ENCODE measurements around the gene FIGNL1. TPM values are rescaled to one million over a fixed set of nuclear protein-coding genes. Genes with fewer than 3 reads are reported as not detected.

Gene FIGNL1, protein sequence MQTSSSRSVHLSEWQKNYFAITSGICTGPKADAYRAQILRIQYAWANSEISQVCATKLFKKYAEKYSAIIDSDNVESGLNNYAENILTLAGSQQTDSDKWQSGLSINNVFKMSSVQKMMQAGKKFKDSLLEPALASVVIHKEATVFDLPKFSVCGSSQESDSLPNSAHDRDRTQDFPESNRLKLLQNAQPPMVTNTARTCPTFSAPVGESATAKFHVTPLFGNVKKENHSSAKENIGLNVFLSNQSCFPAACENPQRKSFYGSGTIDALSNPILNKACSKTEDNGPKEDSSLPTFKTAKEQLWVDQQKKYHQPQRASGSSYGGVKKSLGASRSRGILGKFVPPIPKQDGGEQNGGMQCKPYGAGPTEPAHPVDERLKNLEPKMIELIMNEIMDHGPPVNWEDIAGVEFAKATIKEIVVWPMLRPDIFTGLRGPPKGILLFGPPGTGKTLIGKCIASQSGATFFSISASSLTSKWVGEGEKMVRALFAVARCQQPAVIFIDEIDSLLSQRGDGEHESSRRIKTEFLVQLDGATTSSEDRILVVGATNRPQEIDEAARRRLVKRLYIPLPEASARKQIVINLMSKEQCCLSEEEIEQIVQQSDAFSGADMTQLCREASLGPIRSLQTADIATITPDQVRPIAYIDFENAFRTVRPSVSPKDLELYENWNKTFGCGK
- total RNA-seq (2021; fragmentation: NEBNext Ultra II Directional; extraction: Animal tissue kit (Norgen Biotek cat#: 25700)): 10 to 100 TPM in 5 of 6 experiments, 1 to 10 TPM in 1; 7.7 to 15.1 (median 12.4) TPM
- long read RNA-seq, partial matches to known transcripts: 0 of 15 reads
- long read RNA-seq, other reads (novel, unspliced or antisense): 5 of 15 reads

DNA sequence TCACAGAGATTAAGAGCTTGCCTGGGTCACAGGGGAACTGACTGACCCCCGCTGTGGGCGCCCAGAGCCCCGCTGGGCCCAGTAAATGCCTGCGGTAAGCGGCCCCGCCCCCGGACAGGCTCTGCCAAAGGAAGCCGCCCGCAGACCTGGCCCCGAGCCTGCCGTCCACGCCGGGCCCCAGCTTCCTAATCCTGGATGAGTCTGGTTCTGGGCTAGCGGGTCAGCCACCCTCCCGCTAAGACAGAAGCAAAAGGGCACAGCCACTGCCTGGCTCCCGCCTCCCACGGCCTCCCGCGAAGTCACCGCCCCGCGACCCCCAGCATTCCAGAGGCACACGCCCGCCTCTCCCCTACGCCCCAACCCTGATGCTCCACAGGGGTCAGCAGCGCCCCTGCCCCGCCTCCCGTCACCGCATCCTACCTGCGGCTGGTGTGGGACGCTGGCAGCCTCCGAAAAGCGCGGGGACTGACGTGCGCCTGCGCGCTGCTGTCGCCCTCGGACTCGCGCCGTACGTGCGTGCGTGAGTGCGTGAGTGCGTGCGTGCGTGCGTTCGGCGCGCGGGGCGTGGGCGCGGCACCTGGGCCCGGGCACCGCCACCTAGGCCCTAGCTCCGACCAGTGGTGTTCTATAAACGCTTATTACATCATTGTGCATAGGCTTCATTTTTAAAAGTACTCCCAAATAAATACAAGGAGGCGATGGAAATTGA, at the start of gene FIGNL1:
TSS of gene FIGNL1 (minus strand) at position 470 of the 709 bp plus-strand sequence. CDS start 3,063 bp downstream, outside the sequence.
- Mint-ChIP-seq H3K4me1 (ENCODE audit: low read depth) (peaks cover 37% of the 10 kb centered on the region), H3K27ac (peak within 1 kb of the TSS; percentile 86), H3K4me3 (peak within 1 kb of the TSS; percentile 90), H3K27me3 (ENCODE audit: insufficient read depth) (peaks cover 6% of the 10 kb centered on the region; the same call in 1 of the 2 replicates), H3K9me3 (no peaks in the 10 kb centered on the region), H3K36me3 (ENCODE audit: low read depth) (peaks cover 15% of the 10 kb centered on the region)
- DNase-seq: peak; percentile 41
- TF ChIP-seq, protein P1, sequence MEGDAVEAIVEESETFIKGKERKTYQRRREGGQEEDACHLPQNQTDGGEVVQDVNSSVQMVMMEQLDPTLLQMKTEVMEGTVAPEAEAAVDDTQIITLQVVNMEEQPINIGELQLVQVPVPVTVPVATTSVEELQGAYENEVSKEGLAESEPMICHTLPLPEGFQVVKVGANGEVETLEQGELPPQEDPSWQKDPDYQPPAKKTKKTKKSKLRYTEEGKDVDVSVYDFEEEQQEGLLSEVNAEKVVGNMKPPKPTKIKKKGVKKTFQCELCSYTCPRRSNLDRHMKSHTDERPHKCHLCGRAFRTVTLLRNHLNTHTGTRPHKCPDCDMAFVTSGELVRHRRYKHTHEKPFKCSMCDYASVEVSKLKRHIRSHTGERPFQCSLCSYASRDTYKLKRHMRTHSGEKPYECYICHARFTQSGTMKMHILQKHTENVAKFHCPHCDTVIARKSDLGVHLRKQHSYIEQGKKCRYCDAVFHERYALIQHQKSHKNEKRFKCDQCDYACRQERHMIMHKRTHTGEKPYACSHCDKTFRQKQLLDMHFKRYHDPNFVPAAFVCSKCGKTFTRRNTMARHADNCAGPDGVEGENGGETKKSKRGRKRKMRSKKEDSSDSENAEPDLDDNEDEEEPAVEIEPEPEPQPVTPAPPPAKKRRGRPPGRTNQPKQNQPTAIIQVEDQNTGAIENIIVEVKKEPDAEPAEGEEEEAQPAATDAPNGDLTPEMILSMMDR (IDR thresholded peaks at IDR 0.05): no peak

DNA sequence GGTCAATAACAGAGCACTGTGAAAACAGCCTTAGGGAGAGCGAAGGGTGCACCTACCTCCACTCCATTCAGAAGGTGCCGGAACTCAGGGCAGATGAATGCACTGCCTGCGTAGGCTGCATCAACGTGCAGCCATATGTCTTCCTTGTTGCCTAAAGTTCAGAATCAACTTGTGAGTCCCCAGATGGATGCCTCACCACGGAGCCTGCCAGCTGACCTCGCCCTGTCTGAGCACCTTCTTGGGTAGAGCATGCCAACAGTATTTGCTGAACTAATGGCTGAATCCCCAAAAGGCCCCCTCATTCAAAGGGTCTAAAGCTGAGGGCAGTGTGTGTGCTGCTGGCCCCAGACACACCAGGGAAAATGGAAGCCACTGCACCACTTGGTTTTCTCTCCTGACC, 48.9 kb upstream of the FIGNL1 start:
- DNase-seq: no peak
- H3K4me3 Mint-ChIP-seq: no peak overlapping the region
- TF ChIP-seq, protein P1 (IDR thresholded peaks at IDR 0.05): no peak
- no peak overlapping the region for H3K27ac Mint-ChIP-seq
- peaks cover 10% of the 10 kb centered on the region for H3K27me3 Mint-ChIP-seq (ENCODE audit: insufficient read depth)
- H3K4me1 Mint-ChIP-seq (ENCODE audit: low read depth): peaks cover 30% of the 10 kb centered on the region
- H3K36me3 Mint-ChIP-seq (ENCODE audit: low read depth): no peaks in the 10 kb centered on the region
- H3K9me3 Mint-ChIP-seq: no peaks in the 10 kb centered on the region

DNA sequence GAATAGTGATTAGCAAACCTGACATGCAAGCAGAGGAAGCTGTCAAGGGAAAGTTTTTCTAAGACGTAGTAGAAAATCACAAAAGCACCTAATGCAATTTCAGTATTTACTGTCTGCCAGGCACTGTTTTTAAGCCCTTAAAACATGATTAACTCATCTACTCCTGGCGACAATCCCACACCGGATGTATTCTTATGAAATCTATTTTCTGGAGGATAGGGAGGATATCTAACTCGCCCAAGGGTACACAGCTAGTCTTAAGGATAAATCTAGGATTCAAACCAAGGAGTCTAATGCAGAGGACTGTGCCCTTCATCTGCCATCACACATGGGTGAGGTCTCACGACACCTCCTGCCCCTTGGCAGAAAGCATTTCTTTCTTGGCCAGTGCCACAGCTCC, 47.8 kb upstream of the FIGNL1 start:
- Mint-ChIP-seq H3K9me3 (no peaks in the 10 kb centered on the region), H3K4me1 (ENCODE audit: low read depth) (peaks cover 30% of the 10 kb centered on the region), H3K4me3 (no peak overlapping the region), H3K36me3 (ENCODE audit: low read depth) (no peaks in the 10 kb centered on the region), H3K27me3 (ENCODE audit: insufficient read depth) (peaks cover 15% of the 10 kb centered on the region), H3K27ac (no peak overlapping the region)
- no peak for DNase-seq
- TF ChIP-seq, protein P1 (IDR thresholded peaks at IDR 0.05): no peak

DNA sequence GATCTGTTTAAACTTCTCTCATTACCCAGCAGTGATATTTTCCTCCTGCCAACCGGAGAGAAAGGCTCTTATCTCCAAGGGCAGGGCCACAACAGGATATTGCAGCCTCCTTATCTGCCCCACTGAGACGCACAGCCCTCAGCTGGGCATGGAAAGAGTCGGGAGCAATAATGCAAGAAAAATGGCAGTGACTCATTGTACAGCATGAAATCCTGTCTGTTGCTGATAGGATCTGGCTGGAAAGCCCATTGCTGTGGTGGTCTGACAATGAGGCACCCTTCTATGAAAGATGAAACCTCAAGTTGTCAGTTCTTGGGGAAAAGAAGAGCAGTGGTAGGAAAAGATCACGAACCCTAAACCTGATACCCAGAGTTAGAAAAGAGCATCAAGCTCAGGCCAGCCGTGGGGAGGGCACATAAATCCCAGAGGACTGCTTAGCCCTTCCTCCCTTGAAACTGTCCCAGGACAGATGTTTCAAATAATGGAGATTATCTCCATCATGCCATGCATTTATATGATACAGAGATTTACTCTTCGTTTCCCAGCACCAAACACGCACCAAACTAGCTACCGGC, 47.0 kb upstream of the FIGNL1 start:
- no peak overlapping the region for H3K4me3 Mint-ChIP-seq
- H3K27ac Mint-ChIP-seq: no peak overlapping the region

More for the DNA sequence above, 47.0 kb upstream of the FIGNL1 start:
- H3K4me1 Mint-ChIP-seq (ENCODE audit: low read depth): peaks cover 22% of the 10 kb centered on the region
- no peaks in the 10 kb centered on the region for H3K36me3 Mint-ChIP-seq (ENCODE audit: low read depth)
- TF ChIP-seq, protein P1 (IDR thresholded peaks at IDR 0.05): no peak
- peak; percentile 6 for DNase-seq
- peaks cover 19% of the 10 kb centered on the region for H3K27me3 Mint-ChIP-seq (ENCODE audit: insufficient read depth)
- no peaks in the 10 kb centered on the region for H3K9me3 Mint-ChIP-seq
